Smooth muscle cell of the coronary artery (primary cell): ENCODE measurements around the gene SUMO3. TPM values are rescaled to one million over a fixed set of nuclear protein-coding genes. Genes with fewer than 3 reads are reported as not detected.

Experiments
- total RNA-seq: library from RNA; depleted of rRNA; stranded (reverse); fragments of >200 nt; gene quantifications from 2 replicates; pipeline ENCODE4 v1.2.3, GENCODE V29; 2014; ENCODE audit warnings: low replicate concordance

SUMO3 gene
- total RNA-seq, result 78.1 and 123 TPM in 2 replicates

GRCh38 chr21:44817914-44818639, at the start of gene SUMO3:
Gene SUMO3 (minus strand): TSS chr21:44818062. CDS start chr21:44817968, 94 bp downstream.

GRCh38 chr21:44801468-44802395, 16.1 kb downstream of the SUMO3 start, which contains the start of gene UBE2G2:
Gene UBE2G2 (minus strand): TSS chr21:44801820. CDS start chr21:44801748, 72 bp downstream.

Other genes starting within 250 kb of the SUMO3 start
- gene KRTAP10-4, start 244.3 kb downstream of the SUMO3 start, total RNA-seq, result not detected in 2 replicates
- not detected in 2 replicates for gene KRTAP10-5, start 237.5 kb downstream of the SUMO3 start, total RNA-seq
- not detected in 2 replicates for gene KRTAP10-6, start 225.6 kb downstream of the SUMO3 start, total RNA-seq
- gene KRTAP10-7, start 217.5 kb downstream of the SUMO3 start, total RNA-seq, result not detected in 2 replicates
- gene KRTAP10-8, start 206.0 kb downstream of the SUMO3 start, total RNA-seq, result not detected in 2 replicates
- gene KRTAP10-9, start 191.0 kb downstream of the SUMO3 start, total RNA-seq, result not detected in 2 replicates
- not detected in 2 replicates for gene KRTAP10-10, start 180.7 kb downstream of the SUMO3 start, total RNA-seq
- gene KRTAP10-11, start 171.6 kb downstream of the SUMO3 start, total RNA-seq, result not detected in 2 replicates
- not detected in 2 replicates for gene KRTAP12-4, start 163.4 kb downstream of the SUMO3 start, total RNA-seq
- not detected in 2 replicates for gene KRTAP12-3, start 160.1 kb downstream of the SUMO3 start, total RNA-seq
- gene KRTAP12-2, start 151.1 kb downstream of the SUMO3 start, total RNA-seq, result not detected in 2 replicates
- not detected in 2 replicates for gene KRTAP12-1, start 135.9 kb downstream of the SUMO3 start, total RNA-seq
- gene KRTAP10-12, start 120.9 kb downstream of the SUMO3 start, total RNA-seq, result not detected in 2 replicates
- gene TSPEAR, start 106.5 kb downstream of the SUMO3 start, total RNA-seq, result not detected in 2 replicates
- gene UBE2G2, start 16.2 kb downstream of the SUMO3 start, total RNA-seq, result 61.3 and 64.7 TPM in 2 replicates
- gene PTTG1IP, start 55.6 kb upstream of the SUMO3 start, total RNA-seq, result 231 and 244 TPM in 2 replicates
- 0.30 TPM in 1 of 2 replicates, not detected in the other for gene ITGB2, start 102.8 kb upstream of the SUMO3 start, total RNA-seq
- gene SLX9, start 122.0 kb upstream of the SUMO3 start, total RNA-seq, result 16.0 and 24.7 TPM in 2 replicates